DMS79 treated with DMSO at 0.1 percent for 48 hours (cell line): ENCODE data around the gene DNAJB6.

ENCODE experiments used
- DNase-seq: peaks from one replicate; lab custom pipeline; 2025; lab: John Stamatoyannopoulos, UW

Gene DNAJB6

DNA sequence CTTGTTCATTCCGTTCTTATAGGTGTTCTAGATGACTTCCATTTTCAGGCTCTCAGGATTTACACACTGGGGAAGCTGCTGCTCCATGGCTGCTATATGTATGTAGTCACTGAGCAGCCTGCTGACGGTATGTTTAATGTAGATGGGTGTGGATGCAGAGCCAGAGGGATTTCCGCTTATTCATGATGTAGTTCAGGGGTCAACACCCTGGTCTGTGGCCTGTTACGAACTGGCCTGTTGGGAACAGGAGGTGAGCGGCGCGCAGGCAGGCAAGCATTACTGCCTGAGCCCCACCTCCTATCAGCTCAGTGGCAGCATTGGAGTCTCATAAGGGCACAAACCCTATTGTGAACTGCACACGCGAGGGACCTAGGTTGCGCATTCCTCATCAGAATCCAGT lies 33.9 kb downstream of the DNAJB6 start:
- DNase-seq = no peak

DNA sequence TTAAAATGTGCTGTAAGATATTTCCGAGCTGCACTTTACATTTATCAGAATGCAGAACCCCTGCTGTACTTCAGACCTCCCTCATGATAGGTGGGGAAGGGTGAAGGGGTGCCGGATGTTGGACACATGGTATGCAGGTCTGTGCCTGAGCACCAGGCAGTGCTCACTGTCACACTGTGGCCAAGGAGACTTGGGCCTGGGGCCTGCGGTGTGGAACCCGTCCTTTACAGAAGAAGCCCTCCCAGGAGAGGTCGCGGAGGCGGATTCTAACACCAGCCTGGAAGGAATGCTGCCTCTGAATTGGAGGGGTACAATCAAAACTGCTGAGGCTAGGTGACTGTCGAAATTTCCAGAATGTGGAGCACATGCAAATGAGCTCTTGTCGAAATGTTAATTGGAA lies 34.5 kb downstream of the DNAJB6 start:
- no peak for DNase-seq

DNA sequence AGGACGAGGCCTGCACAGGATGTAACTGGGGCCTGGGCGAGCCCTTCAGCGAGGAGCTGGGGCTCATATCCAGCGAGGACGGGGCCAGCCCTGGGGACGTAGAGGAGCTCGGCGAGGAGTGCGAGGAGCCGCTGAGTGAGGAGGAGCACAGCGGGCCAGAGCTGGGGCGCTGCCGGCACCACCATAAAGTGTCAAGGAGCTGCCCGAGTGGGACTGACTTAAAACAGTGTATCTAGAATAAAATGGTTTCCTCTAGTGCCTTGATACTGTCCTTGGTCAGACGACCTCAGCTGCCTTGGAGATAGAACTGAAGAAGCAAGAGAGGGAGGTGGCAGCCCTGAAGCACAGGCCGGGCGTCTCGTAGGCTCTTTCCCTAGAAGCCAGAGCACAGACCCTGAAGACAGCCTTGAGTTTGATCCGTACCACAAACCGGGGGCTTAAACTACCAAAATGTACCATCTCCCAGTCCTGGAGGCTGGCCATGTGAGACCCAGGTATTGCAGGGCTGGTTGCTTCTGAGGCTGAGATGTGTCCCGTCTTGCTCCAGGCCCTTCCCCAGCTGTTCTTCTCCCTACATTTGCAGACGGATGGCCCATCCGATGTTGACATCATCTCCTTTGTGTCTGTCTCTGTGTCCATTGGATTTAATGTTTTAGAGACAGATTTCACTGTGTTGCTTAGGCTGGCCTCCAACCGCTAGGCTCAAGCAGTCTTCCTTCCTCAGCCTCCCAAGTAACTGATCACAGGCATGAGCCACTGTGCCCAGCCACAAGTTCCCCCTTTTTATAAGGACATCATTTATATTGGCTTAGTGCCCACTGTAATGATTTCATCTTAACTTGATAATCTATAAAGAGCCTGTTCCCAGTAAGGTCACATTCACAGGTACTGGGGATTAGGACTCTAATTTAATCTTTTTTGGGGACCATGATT lies 35.8 kb downstream of the DNAJB6 start:
- DNase-seq = no peak

DNA sequence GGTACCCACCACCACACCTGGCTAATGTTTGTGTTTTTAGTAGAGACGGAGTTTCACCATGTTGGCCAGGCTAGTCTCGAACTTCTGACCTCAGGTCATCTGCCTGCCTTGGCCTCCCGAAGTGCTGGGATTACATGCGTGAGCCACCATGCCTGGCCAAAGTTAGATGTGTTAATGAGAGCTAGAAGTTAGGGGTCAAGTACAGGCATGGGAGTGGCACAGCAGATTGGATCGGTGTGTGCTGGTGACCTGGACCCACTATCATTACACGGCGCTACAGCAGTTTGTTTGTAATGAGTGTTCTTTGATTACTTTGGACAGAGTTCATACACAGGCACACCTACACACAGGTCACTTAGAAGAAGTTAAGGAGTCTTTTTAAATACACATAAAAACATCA lies 36.7 kb downstream of the DNAJB6 start:
- no peak for DNase-seq

DNA sequence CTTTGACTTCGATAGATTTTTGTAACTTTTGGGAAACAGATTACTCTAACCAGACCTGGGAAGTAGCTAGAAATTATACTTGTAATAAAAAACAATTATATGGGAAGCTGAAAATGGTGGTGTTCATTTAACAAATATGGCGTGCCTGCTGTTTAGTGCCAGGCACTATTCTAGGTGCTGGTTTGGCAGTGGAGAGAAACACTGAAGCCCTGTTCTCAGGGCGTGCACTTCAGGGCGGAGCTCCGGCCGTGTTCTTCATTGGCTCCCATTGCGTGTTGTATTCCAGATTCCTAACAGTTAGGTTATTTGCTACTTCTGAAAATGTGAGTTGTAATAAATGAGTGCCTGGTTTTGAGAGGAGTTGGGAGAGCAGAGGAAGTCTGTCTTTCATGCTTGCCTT lies 38.6 kb downstream of the DNAJB6 start:
- DNase-seq = no peak

DNA sequence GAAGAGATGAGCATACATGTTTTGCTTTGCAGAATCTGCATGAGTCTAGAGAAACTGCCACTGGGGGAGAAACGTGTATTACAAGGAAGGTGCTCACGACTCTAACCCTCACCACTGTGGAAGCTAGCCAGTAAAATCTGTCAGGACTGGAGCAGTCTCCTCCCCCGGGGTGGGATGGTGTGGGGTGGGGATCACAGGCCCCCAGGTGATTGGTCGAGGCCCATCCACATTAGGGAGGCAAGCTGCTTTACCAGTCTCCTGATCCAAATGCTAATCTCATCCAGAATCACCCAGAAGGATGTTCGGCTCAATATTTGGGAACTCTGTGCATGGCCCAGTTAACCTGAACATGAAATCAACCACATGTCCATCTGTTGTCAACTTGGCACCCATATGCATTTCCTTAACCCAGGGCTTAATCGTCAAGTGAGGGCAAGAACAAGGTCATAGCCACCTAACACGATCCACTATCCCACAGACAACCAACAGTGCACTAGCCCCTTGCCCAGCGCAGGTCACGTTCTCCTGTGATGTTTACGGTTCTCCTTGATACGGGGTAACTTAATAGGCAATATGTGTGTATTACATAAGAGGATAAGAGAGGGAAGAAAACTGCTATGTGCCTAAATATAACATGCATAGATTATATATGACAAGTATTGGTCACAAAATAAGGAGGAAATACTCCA lies 40.8 kb downstream of the DNAJB6 start:
- no peak for DNase-seq

DNA sequence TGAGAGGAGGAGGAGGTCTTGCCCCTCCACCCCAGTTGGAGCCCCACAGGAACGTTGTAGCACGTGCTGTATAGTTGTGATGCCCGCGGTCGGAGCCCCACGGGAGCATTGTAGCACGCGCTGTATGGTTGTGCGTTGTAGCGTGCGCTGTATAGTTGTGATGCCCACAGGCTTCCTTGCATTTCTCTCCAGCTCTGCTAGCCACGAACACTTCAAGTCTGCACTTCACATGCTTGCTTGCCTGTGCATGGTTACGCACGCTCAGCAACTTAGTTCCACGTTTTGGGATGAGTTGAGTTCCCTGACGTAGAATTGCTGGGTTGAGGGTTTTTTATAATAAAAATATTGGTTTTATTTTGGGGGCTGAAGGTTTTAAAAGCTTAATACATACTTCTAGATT lies 41.6 kb downstream of the DNAJB6 start:
- peak; percentile 11 for DNase-seq

DNA sequence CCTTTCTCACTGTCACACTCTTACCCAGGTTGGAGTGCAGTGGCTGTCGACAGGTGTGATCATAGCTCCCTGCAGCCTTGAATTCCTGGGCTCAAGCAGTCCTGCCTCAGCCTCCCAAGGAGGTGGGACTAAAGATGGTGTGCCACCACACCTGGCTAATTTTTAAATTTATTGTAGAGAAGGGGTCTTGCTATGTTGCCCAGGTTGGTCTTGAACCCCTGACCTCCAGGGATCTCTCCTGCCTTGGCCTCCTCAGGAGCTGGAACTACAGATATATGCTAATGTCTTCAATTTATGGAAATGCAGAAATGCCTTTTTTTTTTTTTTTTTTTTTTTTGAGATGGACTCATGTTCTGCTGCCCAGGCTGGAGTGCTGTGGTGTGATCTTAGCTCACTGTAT lies 42.7 kb downstream of the DNAJB6 start:
- DNase-seq = no peak

DNA sequence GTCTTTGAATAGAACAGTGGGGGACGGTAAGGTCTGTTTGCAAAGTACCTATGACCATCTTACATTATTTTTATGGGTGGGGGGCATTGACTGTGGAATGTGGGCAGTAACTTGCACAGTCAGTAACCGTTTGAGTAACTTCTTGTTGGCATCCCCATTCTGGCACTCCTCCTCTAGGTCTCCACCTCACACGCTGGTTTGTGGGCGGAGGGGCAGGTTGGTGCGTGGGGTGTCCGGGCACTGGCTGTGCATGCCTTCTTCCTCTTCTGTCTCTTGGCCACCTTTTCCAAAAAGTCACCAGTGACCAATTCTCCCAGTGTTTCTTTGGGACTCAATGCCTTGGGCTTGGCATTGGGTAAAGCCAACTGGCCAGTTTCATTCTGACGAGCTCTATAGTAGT lies 43.6 kb downstream of the DNAJB6 start:
- DNase-seq = no peak

DNA sequence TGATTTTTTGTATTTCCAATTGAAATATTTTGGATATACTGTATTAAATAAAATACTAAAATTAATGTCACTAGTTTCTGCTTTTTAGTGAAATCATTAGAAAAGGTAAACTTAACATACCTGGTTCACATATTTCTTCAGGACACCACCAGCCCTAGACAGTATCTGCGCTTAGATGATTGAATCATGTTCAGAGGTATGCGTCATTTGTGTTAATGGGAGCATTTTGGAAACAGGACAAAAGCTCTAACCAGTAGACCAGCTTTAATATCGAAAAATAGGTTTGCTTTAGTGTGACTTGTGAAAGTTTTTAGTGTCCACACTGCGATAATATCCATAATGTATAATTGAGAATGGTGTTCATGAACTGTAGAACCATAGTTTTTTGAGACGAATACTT lies 47.1 kb downstream of the DNAJB6 start:
- DNase-seq = no peak

DNA sequence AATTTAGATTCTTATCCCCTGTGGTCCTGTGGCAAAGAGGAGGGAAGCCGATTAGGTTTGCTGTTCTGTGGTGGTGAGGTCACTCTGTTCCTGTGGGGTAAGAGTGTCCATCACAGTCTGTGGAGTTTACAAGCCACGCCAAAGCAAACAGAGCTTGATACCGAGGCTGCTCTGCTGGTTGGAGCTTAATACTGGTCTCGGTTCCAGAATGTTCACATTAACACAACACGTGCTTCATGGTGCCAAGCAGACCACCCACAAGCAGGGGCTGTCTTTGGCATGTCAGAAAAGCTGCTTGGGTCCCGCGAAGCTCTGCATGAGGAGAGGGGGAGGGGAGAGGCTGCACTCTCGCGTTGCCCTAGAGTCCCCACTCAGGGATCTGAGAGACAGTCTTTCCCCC lies 47.5 kb downstream of the DNAJB6 start:
- DNase-seq = no peak

DNA sequence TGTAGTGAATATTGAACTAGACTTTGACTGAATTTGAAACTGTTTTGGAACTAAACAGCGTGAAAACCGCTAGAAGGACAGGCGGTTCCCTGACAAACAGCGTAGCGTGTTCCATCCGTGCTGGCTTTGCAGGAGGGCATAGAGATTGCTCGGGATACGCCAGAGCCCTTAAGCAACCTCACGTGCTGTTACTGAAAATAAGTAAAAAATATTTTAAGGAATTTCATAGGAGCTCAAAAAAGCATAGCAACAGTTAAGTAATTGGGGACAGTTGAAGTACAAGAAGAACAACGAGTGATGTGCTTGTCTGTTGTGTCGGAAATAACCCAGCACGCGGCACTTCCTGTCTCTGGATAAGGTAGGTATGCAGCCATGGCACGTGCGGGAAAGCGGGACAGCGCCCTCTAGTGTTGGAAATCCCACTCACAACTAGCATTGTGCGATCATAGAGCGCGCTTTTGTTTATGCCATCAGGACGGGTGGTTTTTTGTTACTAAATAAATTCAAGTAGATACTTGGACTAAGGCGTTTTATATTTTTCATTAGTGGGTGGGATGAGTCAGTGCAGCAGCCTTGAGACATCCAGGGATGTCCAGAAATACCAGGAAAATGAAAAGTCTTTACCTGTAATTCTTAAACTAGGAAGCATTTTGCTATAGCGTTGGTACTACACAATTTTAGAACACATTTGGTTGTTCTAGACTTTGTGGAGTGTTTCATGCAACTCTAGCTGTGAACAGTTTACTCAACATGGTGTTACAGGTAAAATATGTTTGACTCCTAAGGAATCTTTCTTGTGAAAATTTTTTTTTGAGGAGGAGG lies 50.4 kb downstream of the DNAJB6 start:
- peak; percentile 22 for DNase-seq

DNA sequence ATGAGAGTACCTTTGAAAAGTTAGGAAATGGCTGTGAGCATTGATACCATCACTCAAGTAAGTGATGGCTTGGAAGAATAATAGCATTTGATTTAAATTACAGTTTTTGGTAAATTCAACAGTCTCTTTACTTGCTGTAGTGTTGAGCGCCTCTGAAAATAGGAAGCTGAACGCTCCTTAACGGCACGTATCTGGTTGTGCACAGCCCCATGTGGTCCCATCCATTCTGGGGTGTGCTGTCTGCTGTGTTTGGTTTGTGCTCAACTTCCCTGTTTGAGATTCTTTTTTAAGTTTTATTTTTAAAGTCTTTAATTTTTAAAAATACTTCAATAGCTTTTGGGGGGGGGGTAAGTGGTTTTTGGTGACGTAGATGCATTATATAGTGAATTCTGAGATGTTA lies 51.5 kb downstream of the DNAJB6 start:
- DNase-seq = no peak

DNA sequence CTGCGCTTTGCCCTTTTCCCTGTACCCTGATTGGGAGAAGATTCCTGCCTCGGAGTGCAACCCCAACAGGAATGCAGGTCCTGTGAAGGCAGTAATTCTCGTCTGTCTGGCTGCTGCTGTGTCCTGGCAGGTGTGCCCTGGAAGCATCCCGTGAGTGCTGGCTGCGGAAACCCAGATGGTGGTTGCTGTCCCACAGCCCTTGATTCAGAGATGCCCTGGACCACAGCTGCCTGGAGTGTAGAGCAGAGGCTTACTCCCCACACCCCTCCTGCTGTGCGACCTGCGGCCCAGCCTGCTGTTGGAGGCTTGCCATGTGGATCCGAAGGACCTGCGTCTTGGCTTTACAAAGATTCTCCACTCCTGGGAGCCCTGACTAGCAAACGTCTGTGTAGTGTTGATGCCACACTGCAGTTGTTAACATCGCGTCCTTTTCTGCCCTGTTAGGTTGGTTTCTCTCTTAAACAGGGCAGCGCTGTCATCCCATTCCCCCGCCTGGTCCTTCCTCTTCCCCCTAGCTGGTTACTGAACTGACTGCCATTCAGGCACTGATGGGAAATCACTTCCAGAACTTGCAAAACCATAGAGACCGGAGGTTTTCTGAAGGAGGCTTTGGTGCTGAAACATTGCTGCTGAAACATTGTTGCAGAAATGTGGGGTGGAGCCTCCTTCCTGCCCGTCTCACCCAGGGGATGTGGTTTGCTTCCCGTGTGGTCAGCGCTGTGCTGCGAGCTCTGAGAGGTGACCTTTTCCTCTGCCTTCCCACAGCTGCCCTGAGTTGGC lies 53.3 kb downstream of the DNAJB6 start:
- DNase-seq = no peak

DNA sequence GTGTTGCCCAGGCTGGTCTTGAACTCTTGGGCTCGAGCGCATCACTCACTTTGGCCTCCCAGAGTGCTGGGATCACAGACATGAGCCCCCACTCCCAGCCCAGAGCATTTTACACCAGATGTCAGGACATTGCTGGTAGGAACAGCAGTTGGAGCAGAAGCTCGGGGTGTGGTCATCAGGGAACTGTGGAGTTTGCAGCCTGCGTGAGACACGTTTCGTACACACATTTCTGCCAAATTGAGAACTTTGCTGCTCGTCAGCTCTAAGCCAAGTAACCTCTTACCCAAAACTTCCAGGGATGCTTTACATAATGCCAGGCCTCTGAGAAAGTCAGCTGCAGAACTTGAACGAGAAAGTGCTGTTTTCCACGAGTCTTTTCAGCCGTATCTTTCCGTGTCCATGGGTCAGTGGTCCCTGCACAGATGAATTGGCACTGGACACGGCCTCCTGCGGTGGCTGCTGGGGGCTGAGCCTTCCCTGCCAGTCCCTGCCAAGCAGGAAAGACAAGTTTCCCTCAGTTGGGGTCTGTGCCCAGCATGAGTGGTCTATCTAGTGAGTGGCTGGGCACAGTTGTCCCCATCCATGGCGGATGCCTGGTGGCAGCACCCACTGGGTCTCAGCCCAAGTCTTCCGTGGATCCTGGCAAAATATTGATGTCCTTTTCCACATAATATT lies 54.4 kb downstream of the DNAJB6 start:
- DNase-seq = no peak

DNA sequence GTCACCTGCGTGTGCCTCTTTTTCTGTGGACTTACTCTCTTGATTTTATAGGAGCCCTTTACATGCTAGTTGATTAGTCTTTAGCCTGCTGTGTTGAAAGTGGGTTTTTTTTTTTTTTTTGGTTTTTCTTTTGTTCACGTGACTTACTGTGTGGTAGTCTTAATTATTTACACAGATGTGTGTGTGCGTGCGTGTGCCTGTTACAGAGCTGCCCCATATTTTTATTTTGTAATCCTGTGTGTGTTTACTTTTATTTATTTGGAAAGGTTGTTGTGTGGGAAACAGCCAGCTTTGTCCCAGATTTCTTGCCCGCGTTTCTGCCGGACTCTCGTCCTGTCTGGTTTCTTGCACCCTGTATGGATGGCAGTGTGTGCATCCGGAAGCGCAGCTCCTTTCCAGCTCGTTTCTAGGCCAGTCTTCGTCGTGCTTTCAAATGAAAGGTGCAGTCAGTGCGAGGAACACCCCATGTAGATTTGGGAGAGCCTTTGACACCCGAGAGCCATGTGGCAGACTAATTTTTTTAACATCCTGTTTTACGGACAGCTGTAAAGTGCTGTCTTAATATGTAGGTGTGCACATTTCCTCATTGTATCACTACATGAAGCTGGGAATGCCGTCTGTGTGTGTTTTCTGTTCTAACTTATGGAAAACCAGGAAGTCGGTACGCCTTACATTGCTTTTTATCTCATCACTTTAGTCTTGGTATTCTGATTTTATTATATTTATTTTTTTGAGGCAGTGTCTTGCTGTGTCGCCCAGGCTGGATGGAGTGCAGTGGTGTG lies 55.6 kb downstream of the DNAJB6 start:
- no peak for DNase-seq

DNA sequence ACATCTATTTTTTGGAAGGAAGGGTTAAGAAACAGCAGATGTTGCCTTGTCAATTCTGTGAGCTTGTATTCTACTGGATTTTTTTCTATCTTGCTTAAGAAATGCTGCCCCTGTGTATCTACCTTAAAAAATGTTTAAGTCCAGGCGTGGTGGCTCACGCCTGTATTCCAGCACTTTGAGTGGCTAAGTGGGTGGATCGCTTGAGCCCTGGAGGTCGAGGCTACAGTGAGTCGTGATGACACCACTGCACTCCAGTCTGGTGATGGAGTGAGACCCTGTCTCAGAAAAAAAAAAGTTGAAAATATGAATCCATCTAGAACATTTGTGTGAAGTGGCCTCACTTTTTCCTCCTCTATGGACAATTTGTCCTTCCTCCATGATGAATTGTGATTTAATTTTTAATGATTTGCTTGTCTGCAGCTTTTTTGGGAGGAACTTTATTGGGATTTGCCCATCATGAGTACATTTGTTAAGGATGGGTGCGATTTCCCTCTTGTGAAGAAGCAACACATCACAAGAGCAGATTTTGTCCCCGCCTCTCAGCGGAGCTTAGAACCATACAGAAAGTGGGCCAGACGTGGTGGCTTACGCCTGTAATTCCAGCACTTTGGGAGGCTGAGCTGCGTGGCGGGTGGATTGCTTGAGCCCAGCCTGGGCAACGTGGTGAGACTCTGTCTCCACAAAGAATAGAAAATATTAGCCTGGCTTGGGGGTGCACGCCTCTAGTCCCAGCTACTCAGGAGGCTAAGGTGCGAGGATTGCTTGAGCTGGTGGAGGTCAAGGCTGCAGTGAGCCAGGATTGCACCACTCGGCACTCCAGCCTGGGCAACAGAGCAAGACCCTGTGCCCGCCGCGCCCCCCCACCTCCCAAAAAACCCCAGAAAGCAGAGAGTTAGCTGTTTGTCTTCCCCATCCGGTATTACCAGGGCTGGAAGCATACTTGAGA lies 57.7 kb downstream of the DNAJB6 start:
- DNase-seq = no peak

DNA sequence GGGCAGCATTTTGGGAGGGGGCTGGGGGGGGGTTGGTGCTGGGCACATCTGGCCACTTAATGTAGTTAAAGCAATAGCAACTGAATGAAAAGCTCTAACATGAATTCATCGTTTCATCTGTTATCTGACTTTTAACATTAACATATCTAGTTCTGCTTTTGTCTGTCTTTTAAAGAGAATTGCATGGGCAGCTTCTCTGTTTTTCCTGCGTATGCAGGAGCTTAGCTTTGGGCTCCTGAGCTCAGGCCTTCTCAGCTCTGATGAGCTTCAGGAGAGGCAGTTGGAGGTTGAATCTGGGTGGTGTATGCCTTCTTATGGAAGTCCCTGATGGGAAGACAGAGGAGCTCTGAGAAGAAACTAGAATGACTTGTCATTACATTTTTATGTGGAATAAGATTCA lies 58.4 kb downstream of the DNAJB6 start:
- DNase-seq = no peak

DNA sequence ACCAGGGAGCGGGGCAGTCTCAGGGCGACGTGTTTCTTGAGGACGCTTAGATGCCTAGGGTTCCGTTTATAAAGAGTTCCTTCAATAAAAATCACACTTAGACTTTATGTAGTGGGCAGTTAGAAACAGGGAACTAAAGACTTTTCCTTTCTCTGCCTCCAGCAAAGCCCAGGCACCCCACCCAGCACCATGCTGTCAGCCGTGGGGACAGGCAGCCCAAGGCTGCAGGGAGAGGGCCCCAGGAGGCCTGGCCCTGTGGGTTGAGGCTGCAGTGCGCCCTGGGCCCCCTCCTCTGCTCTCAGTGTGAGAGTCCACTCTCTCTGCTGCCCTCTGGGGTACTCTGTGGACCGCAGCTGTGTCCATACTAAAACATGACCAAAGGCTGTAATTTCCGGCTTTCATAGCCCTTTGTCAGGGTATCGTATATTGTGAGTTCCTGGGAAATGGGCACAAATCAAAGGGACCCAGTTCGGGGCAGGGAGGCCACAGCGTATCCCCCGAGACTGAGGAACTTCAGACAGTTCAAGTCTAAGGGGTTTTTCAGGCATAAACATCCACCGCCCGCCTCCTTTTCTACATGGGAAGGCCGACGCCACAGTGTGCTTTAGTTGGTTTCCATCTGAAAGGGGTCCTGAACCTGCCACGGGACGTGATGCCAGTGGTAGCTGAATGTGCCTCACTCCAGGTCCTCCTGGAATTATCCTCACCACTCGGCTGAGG lies 59.7 kb downstream of the DNAJB6 start:
- DNase-seq = no peak
